Measurements from ENCODE around the gene IRGQ. TPM values are rescaled to one million over a fixed set of nuclear protein-coding genes. Genes with fewer than 3 reads are reported as not detected.
"Not testable (repeated sequence)": the region's sequence is repeated elsewhere in the genome, so short reads cannot be mapped to it uniquely, and the experiment has no call there.

IRGQ gene
- total RNA-seq, 1 experiment from 2014 or later, result 34.2 TPM

- peaks cover 32% of the 10 kb centered on the region for H3K36me3 Mint-ChIP-seq (ENCODE audit: insufficient read depth, unreplicated experiment)
- DNase-seq, result no peak
- CTCF ChIA-PET, result no interaction called here
- intact Hi-C loops (cut with micrococcal nuclease; ENCODE audit: unreplicated experiment), result no loop called here
- peaks cover 45% of the 10 kb centered on the region for H3K27me3 Mint-ChIP-seq (ENCODE audit: unreplicated experiment)
- peaks cover 25% of the 10 kb centered on the region for H3K4me1 Mint-ChIP-seq (ENCODE audit: low read depth, unreplicated experiment)
- H3K9me3 Mint-ChIP-seq (ENCODE audit: low read depth, unreplicated experiment), result no peaks in the 10 kb centered on the region
- H3K4me3 Mint-ChIP-seq (ENCODE audit: low read depth, unreplicated experiment), result peak overlapping the region; percentile 74
- TSS peak; percentile 70 for BruUV-seq (replicated peaks)
- H3K27ac Mint-ChIP-seq (ENCODE audit: unreplicated experiment), result peak overlapping the region; percentile 70
- no peak for TF ChIP-seq CTCF (IDR thresholded peaks at IDR 0.05; ENCODE audit: unreplicated experiment)
These were observed 42.5 kb upstream of the IRGQ start for GRCh38 chr19:43638214-43638994.

- peaks cover 19% of the 10 kb centered on the region for H3K4me1 Mint-ChIP-seq (ENCODE audit: low read depth, unreplicated experiment)
- TF ChIP-seq CTCF (IDR thresholded peaks at IDR 0.05; ENCODE audit: unreplicated experiment), result no peak
- peaks cover 37% of the 10 kb centered on the region for H3K27me3 Mint-ChIP-seq (ENCODE audit: unreplicated experiment)
- peaks cover 28% of the 10 kb centered on the region for H3K36me3 Mint-ChIP-seq (ENCODE audit: insufficient read depth, unreplicated experiment)
- intact Hi-C loops (cut with micrococcal nuclease; ENCODE audit: unreplicated experiment), result no loop called here
- CTCF ChIA-PET, result interaction anchor here (1.2 kb wide), 1 partner anchor 32 kb away, joined by 3 read pairs; no protein-coding TSS in a partner anchor
- H3K27ac Mint-ChIP-seq (ENCODE audit: unreplicated experiment), result no peak overlapping the region
- no peak for DNase-seq
- no TSS peak for BruUV-seq (replicated peaks)
- no peaks in the 10 kb centered on the region for H3K9me3 Mint-ChIP-seq (ENCODE audit: low read depth, unreplicated experiment)
- H3K4me3 Mint-ChIP-seq (ENCODE audit: low read depth, unreplicated experiment), result no peak overlapping the region
These were observed 40.3 kb upstream of the IRGQ start for GRCh38 chr19:43636121-43636683.

- Mint-ChIP-seq H3K4me1 (ENCODE audit: low read depth, unreplicated experiment) (peaks cover 13% of the 10 kb centered on the region), H3K36me3 (ENCODE audit: insufficient read depth, unreplicated experiment) (peaks cover 22% of the 10 kb centered on the region), H3K27me3 (ENCODE audit: unreplicated experiment) (peaks cover 31% of the 10 kb centered on the region)
- DNase-seq; intact Hi-C loops (cut with micrococcal nuclease; ENCODE audit: unreplicated experiment); H3K27ac Mint-ChIP-seq (ENCODE audit: unreplicated experiment); H3K4me3 Mint-ChIP-seq (ENCODE audit: low read depth, unreplicated experiment); BruUV-seq (replicated peaks); H3K9me3 Mint-ChIP-seq (ENCODE audit: low read depth, unreplicated experiment): not testable (repeated sequence)
- CTCF ChIA-PET, result interaction anchor here (1.2 kb wide), 1 partner anchor 32 kb away, joined by 3 read pairs; no protein-coding TSS in a partner anchor
These were observed 39.6 kb upstream of the IRGQ start for GRCh38 chr19:43635561-43635940.

- Mint-ChIP-seq H3K36me3 (ENCODE audit: insufficient read depth, unreplicated experiment) (peaks cover 17% of the 10 kb centered on the region), H3K4me1 (ENCODE audit: low read depth, unreplicated experiment) (peaks cover 9% of the 10 kb centered on the region), H3K9me3 (ENCODE audit: low read depth, unreplicated experiment) (no peaks in the 10 kb centered on the region), H3K27me3 (ENCODE audit: unreplicated experiment) (peaks cover 25% of the 10 kb centered on the region), H3K4me3 (ENCODE audit: low read depth, unreplicated experiment) (no peak overlapping the region), H3K27ac (ENCODE audit: unreplicated experiment) (no peak overlapping the region)
- no peak for DNase-seq
- no TSS peak for BruUV-seq (replicated peaks)
- CTCF ChIA-PET, result interaction anchor here (1.2 kb wide), 1 partner anchor 33 kb away, joined by 3 read pairs; no protein-coding TSS in a partner anchor
- no peak for TF ChIP-seq CTCF (IDR thresholded peaks at IDR 0.05; ENCODE audit: unreplicated experiment)
- intact Hi-C loops (cut with micrococcal nuclease; ENCODE audit: unreplicated experiment), result no loop called here
These were observed 39.1 kb upstream of the IRGQ start for GRCh38 chr19:43634872-43635560.
